ENCODE measurements around the gene PGAM4. TPM values are rescaled to one million over a fixed set of nuclear protein-coding genes. Genes with fewer than 3 reads are reported as not detected.

PGAM4 gene
- total and polyA plus RNA-seq, 2 donors (not counting 1 experiment from before 2014, with no cell fraction given): not detected

DNA sequence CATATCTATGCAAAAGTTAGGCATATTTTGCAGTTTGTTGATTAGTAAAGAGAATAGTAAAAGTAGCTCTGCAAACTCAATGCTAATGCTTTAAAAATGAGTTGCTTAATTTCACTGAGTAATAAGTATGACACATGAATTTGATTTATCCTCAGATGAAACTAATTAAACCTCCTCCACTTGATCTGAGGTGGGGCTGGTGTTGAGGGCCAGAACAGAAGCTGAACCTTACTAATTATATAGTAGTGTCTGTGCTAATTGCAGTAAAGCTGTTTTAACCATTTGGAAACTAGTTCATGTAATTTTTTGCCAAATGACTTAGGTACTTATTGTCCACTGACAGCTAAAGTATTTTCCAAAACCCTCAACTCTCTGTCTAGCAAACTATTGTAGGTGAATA is 7.7 kb upstream of the PGAM4 start:
- Histone ChIP-seq H3K4me3 (ENCODE audit: control extremely low read depth in 1 of 5, extremely low read depth in 1 of 5, insufficient read depth in 1 of 5, low read depth in 2 of 5, low read length in 4 of 5) (no peak overlapping the region), H2AFZ (ENCODE audit: insufficient read depth, low read depth, low read length, poor library complexity, severe bottlenecking) (no peak overlapping the region), H3K9me3 (ENCODE audit: control extremely low read depth in 1 of 3, control insufficient read depth in 2 of 3, insufficient read depth in 1 of 3, low read length in 2 of 3) (no peaks in the 10 kb centered on the region), H3K4me2 (replicated peaks; ENCODE audit: low read depth, low read length, poor library complexity, severe bottlenecking) (no peak overlapping the region), H3K36me3 (replicated peaks in 1 of 2; ENCODE audit: control extremely low read depth in 1 of 2, control insufficient read depth in 1 of 2, extremely low read depth in 1 of 2, insufficient read depth in 2 of 2, low read length in 1 of 2) (peaks cover 0 to 2% of the 10 kb centered on the region in 2 experiments), H3K79me2 (ENCODE audit: control insufficient read depth, insufficient read depth, low read length) (no peaks in the 10 kb centered on the region), H4K20me1 (ENCODE audit: control insufficient read depth, insufficient read depth, low read length, poor library complexity, severe bottlenecking) (no peaks in the 10 kb centered on the region), H3K27ac (ENCODE audit: low read length in 2 of 2) (no peak overlapping the region), H3K4me1 (ENCODE audit: control insufficient read depth in 2 of 2, insufficient read depth in 2 of 2, low read length in 2 of 2) (no peaks in the 10 kb centered on the region), H3K27me3 (replicated peaks in 1 of 4; ENCODE audit: control extremely low read depth in 1 of 4, control insufficient read depth in 3 of 4, insufficient read depth in 4 of 4, low read length in 3 of 4) (no peaks in the 10 kb centered on the region), H3K9ac (ENCODE audit: low read length) (no peak overlapping the region)
- POLR2A ChIA-PET: no interaction called here
- CTCF ChIA-PET: no interaction called here
- H3K27ac Mint-ChIP-seq: no peak overlapping the region
- no peak for TF ChIP-seq EZH2 (IDR thresholded peaks at IDR 0.05; ENCODE audit: borderline replicate concordance, insufficient read depth, low read depth, low read length, poor library complexity, severe bottlenecking)
- TF ChIP-seq, protein P1, sequence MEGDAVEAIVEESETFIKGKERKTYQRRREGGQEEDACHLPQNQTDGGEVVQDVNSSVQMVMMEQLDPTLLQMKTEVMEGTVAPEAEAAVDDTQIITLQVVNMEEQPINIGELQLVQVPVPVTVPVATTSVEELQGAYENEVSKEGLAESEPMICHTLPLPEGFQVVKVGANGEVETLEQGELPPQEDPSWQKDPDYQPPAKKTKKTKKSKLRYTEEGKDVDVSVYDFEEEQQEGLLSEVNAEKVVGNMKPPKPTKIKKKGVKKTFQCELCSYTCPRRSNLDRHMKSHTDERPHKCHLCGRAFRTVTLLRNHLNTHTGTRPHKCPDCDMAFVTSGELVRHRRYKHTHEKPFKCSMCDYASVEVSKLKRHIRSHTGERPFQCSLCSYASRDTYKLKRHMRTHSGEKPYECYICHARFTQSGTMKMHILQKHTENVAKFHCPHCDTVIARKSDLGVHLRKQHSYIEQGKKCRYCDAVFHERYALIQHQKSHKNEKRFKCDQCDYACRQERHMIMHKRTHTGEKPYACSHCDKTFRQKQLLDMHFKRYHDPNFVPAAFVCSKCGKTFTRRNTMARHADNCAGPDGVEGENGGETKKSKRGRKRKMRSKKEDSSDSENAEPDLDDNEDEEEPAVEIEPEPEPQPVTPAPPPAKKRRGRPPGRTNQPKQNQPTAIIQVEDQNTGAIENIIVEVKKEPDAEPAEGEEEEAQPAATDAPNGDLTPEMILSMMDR (IDR thresholded peaks at IDR 0.05): no peak
- no peak for ATAC-seq (ENCODE audit: low read depth)
- H3K4me3 Mint-ChIP-seq: no peak overlapping the region
- no peak for DNase-seq
- H3K9me3 Mint-ChIP-seq (ENCODE audit: insufficient read depth): no peaks in the 10 kb centered on the region
- no peaks in the 10 kb centered on the region for H3K27me3 Mint-ChIP-seq
- no peaks in the 10 kb centered on the region for H3K4me1 Mint-ChIP-seq
- intact Hi-C loops (cut with micrococcal nuclease): no loop called here

DNA sequence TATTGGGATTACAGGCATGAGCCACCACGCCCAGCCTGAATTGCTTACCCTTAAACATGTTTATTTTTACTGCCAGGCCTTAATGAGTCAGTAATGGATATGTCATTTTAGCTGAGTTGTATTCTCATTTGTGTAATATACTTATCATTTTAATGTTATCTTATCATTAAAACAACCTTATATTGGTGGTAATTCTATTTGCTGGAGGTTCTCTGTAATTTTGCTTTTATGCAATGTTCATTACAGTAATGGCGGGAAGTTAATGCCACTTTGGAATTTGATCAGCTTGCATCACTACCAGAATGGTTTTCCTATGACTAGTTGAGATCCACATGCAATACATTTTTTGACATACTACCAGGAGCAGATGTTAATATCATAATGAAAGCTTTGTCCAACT is 6.3 kb upstream of the PGAM4 start:
- H3K27me3 ChIP-seq (replicated peaks in 1 of 4; ENCODE audit: control extremely low read depth in 1 of 4, control insufficient read depth in 3 of 4, insufficient read depth in 4 of 4, low read length in 3 of 4): no peaks in the 10 kb centered on the region
- ChIA-PET POLR2A (no interaction called here), CTCF (no interaction called here)
- H3K79me2 ChIP-seq (ENCODE audit: control insufficient read depth, insufficient read depth, low read length): no peaks in the 10 kb centered on the region
- no peak overlapping the region for H3K27ac Mint-ChIP-seq
- DNase-seq (no peak), ATAC-seq (ENCODE audit: low read depth) (no peak)
- H3K4me2 ChIP-seq (replicated peaks; ENCODE audit: low read depth, low read length, poor library complexity, severe bottlenecking): no peak overlapping the region
- no CpG with 5 or more reads among the region's 2 CpGs for WGBS (ENCODE audit: insufficient coverage)
- H3K27me3 Mint-ChIP-seq: no peaks in the 10 kb centered on the region
- TF ChIP-seq EZH2 (IDR thresholded peaks at IDR 0.05; ENCODE audit: borderline replicate concordance, insufficient read depth, low read depth, low read length, poor library complexity, severe bottlenecking): no peak
- TF ChIP-seq, protein P1 (IDR thresholded peaks at IDR 0.05): no peak
- H2AFZ ChIP-seq (ENCODE audit: insufficient read depth, low read depth, low read length, poor library complexity, severe bottlenecking): no peak overlapping the region
- no peaks in the 10 kb centered on the region for H3K4me1 Mint-ChIP-seq
- H3K4me1 ChIP-seq (ENCODE audit: control insufficient read depth in 2 of 2, insufficient read depth in 2 of 2, low read length in 2 of 2): no peaks in the 10 kb centered on the region
- H3K4me3 ChIP-seq (ENCODE audit: control extremely low read depth in 1 of 5, extremely low read depth in 1 of 5, insufficient read depth in 1 of 5, low read depth in 2 of 5, low read length in 4 of 5): no peak overlapping the region
- H3K9me3 Mint-ChIP-seq (ENCODE audit: insufficient read depth): no peaks in the 10 kb centered on the region
- H3K36me3 ChIP-seq (replicated peaks in 1 of 2; ENCODE audit: control extremely low read depth in 1 of 2, control insufficient read depth in 1 of 2, extremely low read depth in 1 of 2, insufficient read depth in 2 of 2, low read length in 1 of 2): peaks cover 0 to 2% of the 10 kb centered on the region in 2 experiments
- H3K9me3 ChIP-seq (ENCODE audit: control extremely low read depth in 1 of 3, control insufficient read depth in 2 of 3, insufficient read depth in 1 of 3, low read length in 2 of 3): no peaks in the 10 kb centered on the region
- intact Hi-C loops (cut with micrococcal nuclease): no loop called here
- no peak overlapping the region for H3K9ac ChIP-seq (ENCODE audit: low read length)
- no peak overlapping the region for H3K27ac ChIP-seq (ENCODE audit: low read length in 2 of 2)
- H4K20me1 ChIP-seq (ENCODE audit: control insufficient read depth, insufficient read depth, low read length, poor library complexity, severe bottlenecking): no peaks in the 10 kb centered on the region
- no peak overlapping the region for H3K4me3 Mint-ChIP-seq

Measured in B cell (primary cell).